Measurements from ENCODE around the gene ARID3B. TPM values are rescaled to one million over a fixed set of nuclear protein-coding genes. Genes with fewer than 3 reads are reported as not detected.
A peak's percentile ranks its signal among the peaks of the same experiment; 100 is the strongest.

ARID3B gene
- total and polyA plus RNA-seq, 2 of the 13 experiments (the other 11 are each of a cell fraction or from before 2014, with no cell fraction given) = 5.3 to 12.8 TPM

- 64% methylated on average over 1 of the region's 3 CpGs for WGBS (ENCODE audit: low lambda C conversion rate)
- Histone ChIP-seq H3K4me2 (ENCODE audit: low read depth, low read length) (peak overlapping the region; percentile 34; the same call in 1 of the 2 replicates), H2AFZ (ENCODE audit: low read length) (no peak overlapping the region), H3K27me3 (ENCODE audit: control insufficient read depth in 1 of 2, insufficient read depth in 2 of 2, low read length in 2 of 2) (no peaks in the 10 kb centered on the region), H3K79me2 (ENCODE audit: insufficient read depth, low read length) (no peaks in the 10 kb centered on the region), H4K20me1 (ENCODE audit: insufficient read depth, low read length) (peaks cover 27% of the 10 kb centered on the region), H3K9me3 (ENCODE audit: low read length) (no peaks in the 10 kb centered on the region), H3K4me1 (ENCODE audit: insufficient read depth, low read length) (peaks cover 20% of the 10 kb centered on the region), H3K36me3 (replicated peaks in 1 of 2; ENCODE audit: control insufficient read depth in 1 of 2, insufficient read depth in 2 of 2, low read length in 2 of 2) (peaks cover 57 to 87% of the 10 kb centered on the region in 2 experiments), H3K27ac (ENCODE audit: extremely low read length, insufficient read depth, low read length) (peak overlapping the region; percentile 44), H3K4me3 (replicated peaks in 1 of 3; ENCODE audit: insufficient read depth in 1 of 3, low read depth in 2 of 3, low read length in 3 of 3) (no peak overlapping the region), H3K9ac (ENCODE audit: insufficient read depth, low read depth, low read length) (no peak overlapping the region)
- no TSS peak for BruUV-seq (replicated peaks)
- CTCF ChIA-PET (ENCODE audit: low intra/inter-chr PET ratio, low total read pairs) = interaction anchor here (1.8 to 2.9 kb wide), 4 partner anchors 10 to 257 kb away, joined by 4 to 22 read pairs (median 16); no protein-coding TSS in a partner anchor
- in situ Hi-C loops (cut with HindIII; ENCODE audit: extremely low pct_ligation_motif_present, low pct_unique_long_range_greater_than_20kb) = loop anchor here (10.0 kb wide), 1 partner anchor 324 kb away; the partner anchor contains the start of gene RPP25
- FAIRE-seq (no peak), ATAC-seq (peak; percentile 13), DNase-seq (ENCODE audit: low spot score) (no peak)
- TF ChIP-seq MED1 (CRISPR knock-in tag; IDR thresholded peaks at IDR 0.05) (no peak), ZNF225 (CRISPR knock-in tag; IDR thresholded peaks at IDR 0.05) (0 out of 2 replicates have a peak, but pooled peaks have one; percentile 46), ZNF605 (CRISPR knock-in tag; IDR thresholded peaks at IDR 0.05) (0 out of 2 replicates have a peak, but pooled peaks have one; percentile 2)
- intact Hi-C loops (cut with micrococcal nuclease; ENCODE audit: unreplicated experiment) = no loop called here
- POLR2A ChIA-PET = interaction anchor here (0.6 to 2.5 kb wide), 6 partner anchors 16 to 153 kb away, joined by 3 to 12 read pairs (median 4); partner anchors contain the start of gene CLK3
These were observed 90.0 kb downstream of the ARID3B start for GRCh38 chr15:74631087-74631385.

GRCh38 chr15:74631408-74631807, 90.4 kb downstream of the ARID3B start:
- intact Hi-C loops (cut with micrococcal nuclease; ENCODE audit: unreplicated experiment) = no loop called here
- POLR2A ChIA-PET = interaction anchor here (0.6 to 2.5 kb wide), 6 partner anchors 16 to 153 kb away, joined by 3 to 12 read pairs (median 4); partner anchors contain the start of gene CLK3
- H2AFZ ChIP-seq (ENCODE audit: low read length) = no peak overlapping the region
- no peak overlapping the region for H3K4me3 ChIP-seq (replicated peaks in 1 of 3; ENCODE audit: insufficient read depth in 1 of 3, low read depth in 2 of 3, low read length in 3 of 3)
- peaks cover 20% of the 10 kb centered on the region for H3K4me1 ChIP-seq (ENCODE audit: insufficient read depth, low read length)
- ATAC-seq (peak; percentile 74), FAIRE-seq (peak; percentile 81), DNase-seq (ENCODE audit: low spot score) (peak; percentile 78)
- peak overlapping the region; percentile 34; the same call in 1 of the 2 replicates for H3K4me2 ChIP-seq (ENCODE audit: low read depth, low read length)
- no peaks in the 10 kb centered on the region for H3K27me3 ChIP-seq (ENCODE audit: control insufficient read depth in 1 of 2, insufficient read depth in 2 of 2, low read length in 2 of 2)
- no peak overlapping the region for H3K9ac ChIP-seq (ENCODE audit: insufficient read depth, low read depth, low read length)
- CTCF ChIA-PET (ENCODE audit: low intra/inter-chr PET ratio, low total read pairs) = interaction anchor here (1.8 to 2.9 kb wide), 4 partner anchors 10 to 257 kb away, joined by 4 to 22 read pairs (median 16); no protein-coding TSS in a partner anchor
- H4K20me1 ChIP-seq (ENCODE audit: insufficient read depth, low read length) = peaks cover 27% of the 10 kb centered on the region
- WGBS (ENCODE audit: low lambda C conversion rate) = 5% methylated on average over 3 of the region's 3 CpGs
- H3K9me3 ChIP-seq (ENCODE audit: low read length) = no peaks in the 10 kb centered on the region
- in situ Hi-C loops (cut with HindIII; ENCODE audit: extremely low pct_ligation_motif_present, low pct_unique_long_range_greater_than_20kb) = loop anchor here (10.0 kb wide), 1 partner anchor 323 kb away; the partner anchor contains the start of gene RPP25
- peaks cover 54 to 87% of the 10 kb centered on the region in 2 experiments for H3K36me3 ChIP-seq (replicated peaks in 1 of 2; ENCODE audit: control insufficient read depth in 1 of 2, insufficient read depth in 2 of 2, low read length in 2 of 2)
- BruUV-seq (replicated peaks) = no TSS peak
- H3K79me2 ChIP-seq (ENCODE audit: insufficient read depth, low read length) = no peaks in the 10 kb centered on the region
- peak overlapping the region; percentile 44 for H3K27ac ChIP-seq (ENCODE audit: extremely low read length, insufficient read depth, low read length)
- no peak for TF ChIP-seq EP300 (IDR thresholded peaks at IDR 0.05; ENCODE audit: low read depth in 2 of 2, low read length in 2 of 2)
- TF ChIP-seq EP300 (CRISPR knock-in tag; IDR thresholded peaks at IDR 0.05; ENCODE audit: borderline replicate concordance) = no peak
- TF ChIP-seq, protein P1, sequence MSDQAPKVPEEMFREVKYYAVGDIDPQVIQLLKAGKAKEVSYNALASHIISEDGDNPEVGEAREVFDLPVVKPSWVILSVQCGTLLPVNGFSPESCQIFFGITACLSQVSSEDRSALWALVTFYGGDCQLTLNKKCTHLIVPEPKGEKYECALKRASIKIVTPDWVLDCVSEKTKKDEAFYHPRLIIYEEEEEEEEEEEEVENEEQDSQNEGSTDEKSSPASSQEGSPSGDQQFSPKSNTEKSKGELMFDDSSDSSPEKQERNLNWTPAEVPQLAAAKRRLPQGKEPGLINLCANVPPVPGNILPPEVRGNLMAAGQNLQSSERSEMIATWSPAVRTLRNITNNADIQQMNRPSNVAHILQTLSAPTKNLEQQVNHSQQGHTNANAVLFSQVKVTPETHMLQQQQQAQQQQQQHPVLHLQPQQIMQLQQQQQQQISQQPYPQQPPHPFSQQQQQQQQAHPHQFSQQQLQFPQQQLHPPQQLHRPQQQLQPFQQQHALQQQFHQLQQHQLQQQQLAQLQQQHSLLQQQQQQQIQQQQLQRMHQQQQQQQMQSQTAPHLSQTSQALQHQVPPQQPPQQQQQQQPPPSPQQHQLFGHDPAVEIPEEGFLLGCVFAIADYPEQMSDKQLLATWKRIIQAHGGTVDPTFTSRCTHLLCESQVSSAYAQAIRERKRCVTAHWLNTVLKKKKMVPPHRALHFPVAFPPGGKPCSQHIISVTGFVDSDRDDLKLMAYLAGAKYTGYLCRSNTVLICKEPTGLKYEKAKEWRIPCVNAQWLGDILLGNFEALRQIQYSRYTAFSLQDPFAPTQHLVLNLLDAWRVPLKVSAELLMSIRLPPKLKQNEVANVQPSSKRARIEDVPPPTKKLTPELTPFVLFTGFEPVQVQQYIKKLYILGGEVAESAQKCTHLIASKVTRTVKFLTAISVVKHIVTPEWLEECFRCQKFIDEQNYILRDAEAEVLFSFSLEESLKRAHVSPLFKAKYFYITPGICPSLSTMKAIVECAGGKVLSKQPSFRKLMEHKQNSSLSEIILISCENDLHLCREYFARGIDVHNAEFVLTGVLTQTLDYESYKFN (CRISPR knock-in tag; conservative IDR thresholded peaks at IDR 0.05) = peak; percentile 51; the same call in 1 of the 2 replicates
- peak; percentile 44; the same call in 1 of the 2 replicates for TF ChIP-seq ATF2 (CRISPR knock-in tag; IDR thresholded peaks at IDR 0.05)
- TF ChIP-seq, protein P2, sequence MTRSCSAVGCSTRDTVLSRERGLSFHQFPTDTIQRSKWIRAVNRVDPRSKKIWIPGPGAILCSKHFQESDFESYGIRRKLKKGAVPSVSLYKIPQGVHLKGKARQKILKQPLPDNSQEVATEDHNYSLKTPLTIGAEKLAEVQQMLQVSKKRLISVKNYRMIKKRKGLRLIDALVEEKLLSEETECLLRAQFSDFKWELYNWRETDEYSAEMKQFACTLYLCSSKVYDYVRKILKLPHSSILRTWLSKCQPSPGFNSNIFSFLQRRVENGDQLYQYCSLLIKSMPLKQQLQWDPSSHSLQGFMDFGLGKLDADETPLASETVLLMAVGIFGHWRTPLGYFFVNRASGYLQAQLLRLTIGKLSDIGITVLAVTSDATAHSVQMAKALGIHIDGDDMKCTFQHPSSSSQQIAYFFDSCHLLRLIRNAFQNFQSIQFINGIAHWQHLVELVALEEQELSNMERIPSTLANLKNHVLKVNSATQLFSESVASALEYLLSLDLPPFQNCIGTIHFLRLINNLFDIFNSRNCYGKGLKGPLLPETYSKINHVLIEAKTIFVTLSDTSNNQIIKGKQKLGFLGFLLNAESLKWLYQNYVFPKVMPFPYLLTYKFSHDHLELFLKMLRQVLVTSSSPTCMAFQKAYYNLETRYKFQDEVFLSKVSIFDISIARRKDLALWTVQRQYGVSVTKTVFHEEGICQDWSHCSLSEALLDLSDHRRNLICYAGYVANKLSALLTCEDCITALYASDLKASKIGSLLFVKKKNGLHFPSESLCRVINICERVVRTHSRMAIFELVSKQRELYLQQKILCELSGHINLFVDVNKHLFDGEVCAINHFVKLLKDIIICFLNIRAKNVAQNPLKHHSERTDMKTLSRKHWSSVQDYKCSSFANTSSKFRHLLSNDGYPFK (CRISPR knock-in tag; IDR thresholded peaks at IDR 0.05; ENCODE audit: borderline replicate concordance) = peak; percentile 28; the same call in 1 of the 2 replicates

Data from HepG2 (cell line).